Measurements from ENCODE around the gene ACTA1.
"Not testable (repeated sequence)": the region's sequence is repeated elsewhere in the genome, so short reads cannot be mapped to it uniquely, and the experiment has no call there.

GRCh38 chr1:229394517-229394916, 39.4 kb downstream of the ACTA1 start:
- TF ChIP-seq ESRRG (CRISPR knock-in tag; IDR thresholded peaks at IDR 0.05); PATZ1 (CRISPR knock-in tag; IDR thresholded peaks at IDR 0.05; ENCODE audit: borderline replicate concordance); GLIS3 (CRISPR knock-in tag; IDR thresholded peaks at IDR 0.05); SNAI2 (CRISPR knock-in tag; IDR thresholded peaks at IDR 0.05); POU6F1 (CRISPR knock-in tag; IDR thresholded peaks at IDR 0.05; ENCODE audit: borderline replicate concordance, low read depth); ISL1 (CRISPR knock-in tag; IDR thresholded peaks at IDR 0.05); TCF4 (CRISPR knock-in tag; IDR thresholded peaks at IDR 0.05; ENCODE audit: borderline replicate concordance): not testable (repeated sequence)
